Cardiac muscle cell (in vitro differentiated cells and primary cell): ENCODE measurements around the gene ARFGAP1. TPM values are rescaled to one million over a fixed set of nuclear protein-coding genes. Genes with fewer than 3 reads are reported as not detected.
A peak's percentile ranks its signal among the peaks of the same experiment; 100 is the strongest.

ENCODE experiments used
- DNase-seq, 2 donors: peaks; one replicate each; pipeline versions ENCODE4 v3.0.0 to v3.0.0-alpha.2; 2010 to 2017; ENCODE audit warnings: low read depth in 1 of 2, low spot score in 1 of 2
- H3K27ac ChIP-seq: fragments of 200-600 bp; sonication (generic); 2 replicates; pipeline ENCODE4 v1.5.1; 2016
- H3K27me3 ChIP-seq: fragments of 200-600 bp; sonication (generic); 2 replicates; pipeline ENCODE4 v1.6.0; 2016; ENCODE audit warnings: control low read depth
- H3K36me3 ChIP-seq: fragments of 200-600 bp; sonication (generic); 2 replicates; pipeline ENCODE4 v1.5.1; 2016; ENCODE audit warnings: control low read depth
- H3K4me1 ChIP-seq: fragments of 200-600 bp; sonication (generic); 2 replicates; pipeline ENCODE4 v1.8.1; 2017; ENCODE audit warnings: low read depth, mild to moderate bottlenecking, mixed run types
- H3K4me3 ChIP-seq: fragments of 200-600 bp; sonication (generic); 2 replicates; pipeline ENCODE4 v1.5.1; 2016; ENCODE audit warnings: mild to moderate bottlenecking
- H3K9me3 ChIP-seq: fragments of 200-600 bp; sonication (generic); 2 replicates; pipeline ENCODE4 v1.5.1; 2017; ENCODE audit warnings: low read depth, mild to moderate bottlenecking, control low read depth
- polyA plus RNA-seq: library from polyadenylated mRNA; unstranded; fragments of >200 nt; fragmentation: Nextera tagmentation; extraction: Ambion mirVana; gene quantifications from 2 replicates; pipeline ENCODE4 v1.2.1, GENCODE V29; 2016
- total RNA-seq: library from RNA; depleted of rRNA; stranded (reverse); fragments of >200 nt; gene quantifications from 2 replicates; pipeline ENCODE4 v1.2.3, GENCODE V29; 2016
- TF ChIP-seq, protein P1 (sequence below): IDR thresholded peaks from 2 replicates; pipeline ENCODE4 v1.5.1; 2012; ENCODE audit warnings: low read depth, mild to moderate bottlenecking, low read length

ARFGAP1 gene
- total RNA-seq (63.2 and 96.5 TPM in 2 replicates), polyA plus RNA-seq (85.3 and 94.5 TPM in 2 replicates)

DNA sequence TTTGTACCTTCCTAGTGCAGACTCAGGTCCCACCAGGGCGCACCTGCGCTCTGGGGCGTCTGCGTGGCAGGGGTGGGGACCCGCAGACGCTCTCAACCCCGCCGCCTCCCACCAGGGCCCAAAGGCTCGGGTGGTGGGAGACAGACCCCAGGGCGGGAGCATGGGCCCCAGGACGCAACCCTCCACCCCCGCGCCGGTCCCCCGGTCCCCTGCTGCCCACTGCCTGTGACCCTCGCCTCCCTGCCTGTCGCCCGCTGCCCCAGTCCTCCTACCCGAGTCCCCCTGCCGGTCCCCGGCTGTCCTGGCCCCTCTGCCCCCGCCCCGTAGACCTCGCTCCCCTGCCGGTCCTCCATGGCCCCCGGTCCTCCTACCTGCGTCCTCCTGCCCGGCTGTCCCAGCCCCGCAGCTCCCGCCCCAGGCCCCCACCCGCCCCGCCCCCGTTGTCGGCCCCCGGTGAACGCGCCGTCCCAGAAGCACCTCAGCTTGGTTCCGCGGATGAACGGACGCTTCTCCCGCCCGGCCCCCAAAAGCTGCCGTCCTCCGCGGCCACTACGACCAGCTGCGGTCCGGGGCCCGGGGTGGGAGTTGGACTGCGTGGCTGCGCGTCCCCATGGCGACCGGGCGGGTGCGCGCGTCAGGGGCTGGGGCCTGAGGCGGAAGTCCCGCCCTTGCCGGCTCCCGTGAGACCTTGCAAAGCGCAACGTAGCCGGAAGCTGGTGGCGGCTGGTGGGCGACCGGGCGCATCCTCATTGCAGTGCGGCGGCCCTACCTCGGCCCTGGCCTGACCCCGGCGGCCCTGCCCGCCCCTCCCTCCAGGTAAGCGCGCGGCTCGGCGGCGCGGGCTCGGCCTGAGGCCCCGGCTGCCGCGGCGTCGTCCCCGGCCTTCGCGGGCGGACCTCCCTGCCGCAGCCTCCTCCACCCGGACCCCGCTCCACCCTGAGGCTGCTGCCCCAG lies at the start of gene ARFGAP1:
TSS of gene ARFGAP1 (plus strand) at position 709 of the 954 bp plus-strand sequence. CDS start 2,768 bp downstream, outside the sequence.
- Histone ChIP-seq H3K36me3 (peaks cover 5% of the 10 kb centered on the region), H3K27ac (peak within 1 kb of the TSS; percentile 66), H3K27me3 (no peaks in the 10 kb centered on the region), H3K4me1 (peaks cover 7% of the 10 kb centered on the region), H3K9me3 (no peaks in the 10 kb centered on the region), H3K4me3 (peak within 1 kb of the TSS; percentile 87)
- peak; percentile 93 to 97 for DNase-seq
- TF ChIP-seq, protein P1, sequence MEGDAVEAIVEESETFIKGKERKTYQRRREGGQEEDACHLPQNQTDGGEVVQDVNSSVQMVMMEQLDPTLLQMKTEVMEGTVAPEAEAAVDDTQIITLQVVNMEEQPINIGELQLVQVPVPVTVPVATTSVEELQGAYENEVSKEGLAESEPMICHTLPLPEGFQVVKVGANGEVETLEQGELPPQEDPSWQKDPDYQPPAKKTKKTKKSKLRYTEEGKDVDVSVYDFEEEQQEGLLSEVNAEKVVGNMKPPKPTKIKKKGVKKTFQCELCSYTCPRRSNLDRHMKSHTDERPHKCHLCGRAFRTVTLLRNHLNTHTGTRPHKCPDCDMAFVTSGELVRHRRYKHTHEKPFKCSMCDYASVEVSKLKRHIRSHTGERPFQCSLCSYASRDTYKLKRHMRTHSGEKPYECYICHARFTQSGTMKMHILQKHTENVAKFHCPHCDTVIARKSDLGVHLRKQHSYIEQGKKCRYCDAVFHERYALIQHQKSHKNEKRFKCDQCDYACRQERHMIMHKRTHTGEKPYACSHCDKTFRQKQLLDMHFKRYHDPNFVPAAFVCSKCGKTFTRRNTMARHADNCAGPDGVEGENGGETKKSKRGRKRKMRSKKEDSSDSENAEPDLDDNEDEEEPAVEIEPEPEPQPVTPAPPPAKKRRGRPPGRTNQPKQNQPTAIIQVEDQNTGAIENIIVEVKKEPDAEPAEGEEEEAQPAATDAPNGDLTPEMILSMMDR, result no peak

DNA sequence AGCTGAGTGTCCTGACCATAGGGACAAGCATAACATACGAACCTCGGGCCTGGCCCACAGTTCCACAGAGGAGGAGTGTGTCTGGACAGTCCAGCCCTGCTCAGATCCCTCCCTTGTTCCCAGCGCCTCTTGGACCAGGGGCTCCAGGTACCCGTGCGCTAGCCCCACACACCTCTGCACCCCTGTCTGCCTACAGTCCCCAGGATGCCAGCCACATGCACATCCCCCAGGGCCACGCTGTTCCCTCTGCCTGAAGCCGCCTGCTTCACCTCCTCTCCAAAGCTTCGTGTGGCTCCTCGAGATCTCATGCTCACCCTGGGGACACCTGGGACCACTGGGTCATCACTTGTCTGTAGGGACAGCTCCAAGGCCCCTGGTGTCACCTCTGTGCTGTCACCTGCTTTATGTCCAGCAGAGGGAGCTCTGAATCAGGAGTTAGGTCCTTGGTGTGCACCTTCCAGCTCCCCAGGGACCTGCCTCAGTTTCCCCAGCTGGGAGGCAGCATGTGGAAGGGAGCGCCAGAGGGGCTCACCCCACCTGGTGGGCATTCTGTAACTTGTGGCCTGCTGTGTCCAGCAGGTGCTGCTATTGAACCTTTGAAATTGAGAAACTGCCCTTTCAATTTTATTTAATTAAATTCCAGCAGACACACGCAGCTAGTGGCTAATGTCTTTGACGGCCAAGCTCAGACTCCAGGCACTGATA lies 49.3 kb upstream of the ARFGAP1 start:
- no peak overlapping the region for H3K4me3 ChIP-seq
- no peaks in the 10 kb centered on the region for H3K4me1 ChIP-seq
- H3K27me3 ChIP-seq, result peaks cover 37% of the 10 kb centered on the region
- peak; percentile 43 to 62 for DNase-seq
- TF ChIP-seq, protein P1, result peak; percentile 80
- H3K27ac ChIP-seq, result no peak overlapping the region
- H3K9me3 ChIP-seq, result no peaks in the 10 kb centered on the region
- H3K36me3 ChIP-seq, result no peaks in the 10 kb centered on the region

DNA sequence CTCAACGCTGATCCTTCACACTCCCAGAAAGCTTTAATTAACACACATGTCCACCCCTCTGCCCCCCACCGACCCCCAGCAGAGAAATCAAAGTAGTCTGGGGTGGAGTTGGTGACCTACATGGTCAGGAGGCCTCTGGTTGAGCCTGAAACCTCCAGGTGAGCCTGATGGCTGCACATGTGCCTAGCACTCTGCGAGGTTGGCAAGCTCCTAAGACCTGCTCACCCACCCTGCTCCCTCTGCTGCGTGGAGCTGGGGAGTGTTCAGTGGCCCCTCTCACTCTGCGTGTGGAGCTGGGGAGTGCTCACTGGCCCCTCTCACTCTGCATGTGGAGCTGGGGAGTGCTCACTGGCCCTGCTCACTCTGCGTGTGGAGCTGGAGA lies 48.8 kb upstream of the ARFGAP1 start:
- no peak overlapping the region for H3K4me3 ChIP-seq
- peaks cover 36% of the 10 kb centered on the region for H3K27me3 ChIP-seq
- no peaks in the 10 kb centered on the region for H3K36me3 ChIP-seq
- no peaks in the 10 kb centered on the region for H3K4me1 ChIP-seq
- no peaks in the 10 kb centered on the region for H3K9me3 ChIP-seq
- H3K27ac ChIP-seq, result no peak overlapping the region
- DNase-seq, result no peak
- TF ChIP-seq, protein P1, result no peak

DNA sequence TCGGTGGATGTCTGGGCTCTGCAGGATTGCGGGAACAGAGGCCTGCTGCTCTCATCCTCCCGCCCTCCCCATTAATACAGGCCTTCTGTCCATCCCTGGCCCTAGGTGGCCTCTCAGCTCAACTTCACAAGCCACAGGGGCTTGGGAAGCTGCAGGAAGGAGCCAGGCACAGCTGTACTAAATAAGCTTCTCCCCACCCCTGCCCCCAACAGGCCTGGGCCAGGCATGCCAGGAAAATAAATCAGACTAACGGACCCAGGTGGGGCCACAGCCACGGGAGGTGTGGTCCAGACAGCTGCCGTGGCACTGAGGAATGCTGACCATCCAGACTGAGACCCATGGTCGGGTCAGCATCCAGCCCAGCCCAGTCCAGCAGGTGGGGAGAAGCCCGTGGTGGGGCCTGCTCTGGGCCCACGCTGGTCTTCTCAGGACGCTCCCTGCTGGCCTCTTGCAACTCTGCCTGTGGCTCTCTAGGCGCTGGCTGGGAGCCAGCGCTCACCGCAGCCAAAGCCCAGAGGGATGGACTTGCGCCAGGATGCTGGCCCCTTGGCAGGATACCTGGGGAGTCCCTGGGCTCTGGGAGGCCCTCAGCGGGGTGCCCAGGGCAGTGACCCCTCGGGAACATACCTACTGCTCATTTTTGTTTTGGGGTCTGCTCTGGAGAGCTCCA lies 48.1 kb upstream of the ARFGAP1 start:
- H3K4me3 ChIP-seq, result no peak overlapping the region
- no peaks in the 10 kb centered on the region for H3K9me3 ChIP-seq
- H3K4me1 ChIP-seq, result no peaks in the 10 kb centered on the region
- no peak overlapping the region for H3K27ac ChIP-seq
- DNase-seq, result peak; percentile 35 to 77
- H3K27me3 ChIP-seq, result peaks cover 31% of the 10 kb centered on the region
- TF ChIP-seq, protein P1, result peak; percentile 52
- no peaks in the 10 kb centered on the region for H3K36me3 ChIP-seq

DNA sequence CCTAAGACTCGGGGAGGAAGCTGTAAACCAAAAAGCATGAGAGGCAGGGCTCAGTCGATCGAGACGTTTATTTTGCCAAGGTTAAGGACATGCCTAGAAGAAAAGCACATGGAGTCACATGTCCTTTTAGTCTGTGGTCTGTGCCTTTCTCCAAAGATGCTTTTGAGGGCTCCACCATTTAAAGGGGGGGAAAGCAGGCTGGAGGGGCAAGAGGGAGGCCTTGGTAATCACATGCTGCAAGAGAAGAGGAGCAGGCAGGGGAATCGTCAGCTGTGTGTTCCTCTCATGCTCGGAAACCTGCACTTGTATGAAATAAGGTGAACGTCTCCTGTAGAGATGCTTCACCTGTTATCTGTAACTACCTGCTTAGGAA lies 47.5 kb upstream of the ARFGAP1 start:
- Histone ChIP-seq H3K9me3 (no peaks in the 10 kb centered on the region), H3K4me1 (no peaks in the 10 kb centered on the region), H3K36me3 (no peaks in the 10 kb centered on the region), H3K27me3 (peaks cover 25% of the 10 kb centered on the region), H3K27ac (no peak overlapping the region), H3K4me3 (no peak overlapping the region)
- TF ChIP-seq, protein P1, result no peak
- no peak for DNase-seq
